C4-2B (cell line): ENCODE measurements around the gene UBXN7.
"Not testable (repeated sequence)": the region's sequence is repeated elsewhere in the genome, so short reads cannot be mapped to it uniquely, and the experiment has no call there.

Source experiments
- H3K27ac ChIP-seq: fragments of 450-650 bp; 2 replicates; pipeline ENCODE4 v1.5.1; 2017
- ZFX ChIP-seq: fragments of 450-650 bp; IDR thresholded peaks from 2 replicates; pipeline ENCODE4 v1.6.1; 2017
- TF ChIP-seq, protein P1 (sequence below): fragments of 450-650 bp; conservative IDR thresholded peaks from 2 replicates; pipeline ENCODE4 v1.5.1; 2017; ENCODE audit warnings: mild to moderate bottlenecking

Gene UBXN7

DNA sequence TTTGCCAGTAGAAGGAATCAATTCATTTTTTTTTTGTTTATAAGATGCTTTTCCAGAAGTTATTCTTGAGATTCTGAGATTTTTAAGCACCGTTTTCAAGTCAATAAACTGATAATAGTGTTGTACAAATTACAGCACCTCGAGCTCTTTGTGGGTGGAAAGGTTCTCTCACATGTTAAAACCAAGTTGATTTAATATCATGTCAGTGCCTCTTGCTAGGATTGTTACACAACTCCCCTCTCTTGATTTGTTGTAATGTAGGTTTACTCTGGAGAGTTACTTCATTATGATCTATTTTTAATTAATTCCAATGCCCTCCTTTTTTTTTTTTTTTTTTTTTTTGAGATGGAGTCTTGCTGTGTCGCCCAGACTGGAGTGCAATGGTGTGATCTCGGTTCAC, 25.8 kb upstream of the UBXN7 start:
- TF ChIP-seq ZFX: no peak
- TF ChIP-seq, protein P1, sequence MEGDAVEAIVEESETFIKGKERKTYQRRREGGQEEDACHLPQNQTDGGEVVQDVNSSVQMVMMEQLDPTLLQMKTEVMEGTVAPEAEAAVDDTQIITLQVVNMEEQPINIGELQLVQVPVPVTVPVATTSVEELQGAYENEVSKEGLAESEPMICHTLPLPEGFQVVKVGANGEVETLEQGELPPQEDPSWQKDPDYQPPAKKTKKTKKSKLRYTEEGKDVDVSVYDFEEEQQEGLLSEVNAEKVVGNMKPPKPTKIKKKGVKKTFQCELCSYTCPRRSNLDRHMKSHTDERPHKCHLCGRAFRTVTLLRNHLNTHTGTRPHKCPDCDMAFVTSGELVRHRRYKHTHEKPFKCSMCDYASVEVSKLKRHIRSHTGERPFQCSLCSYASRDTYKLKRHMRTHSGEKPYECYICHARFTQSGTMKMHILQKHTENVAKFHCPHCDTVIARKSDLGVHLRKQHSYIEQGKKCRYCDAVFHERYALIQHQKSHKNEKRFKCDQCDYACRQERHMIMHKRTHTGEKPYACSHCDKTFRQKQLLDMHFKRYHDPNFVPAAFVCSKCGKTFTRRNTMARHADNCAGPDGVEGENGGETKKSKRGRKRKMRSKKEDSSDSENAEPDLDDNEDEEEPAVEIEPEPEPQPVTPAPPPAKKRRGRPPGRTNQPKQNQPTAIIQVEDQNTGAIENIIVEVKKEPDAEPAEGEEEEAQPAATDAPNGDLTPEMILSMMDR: no peak

DNA sequence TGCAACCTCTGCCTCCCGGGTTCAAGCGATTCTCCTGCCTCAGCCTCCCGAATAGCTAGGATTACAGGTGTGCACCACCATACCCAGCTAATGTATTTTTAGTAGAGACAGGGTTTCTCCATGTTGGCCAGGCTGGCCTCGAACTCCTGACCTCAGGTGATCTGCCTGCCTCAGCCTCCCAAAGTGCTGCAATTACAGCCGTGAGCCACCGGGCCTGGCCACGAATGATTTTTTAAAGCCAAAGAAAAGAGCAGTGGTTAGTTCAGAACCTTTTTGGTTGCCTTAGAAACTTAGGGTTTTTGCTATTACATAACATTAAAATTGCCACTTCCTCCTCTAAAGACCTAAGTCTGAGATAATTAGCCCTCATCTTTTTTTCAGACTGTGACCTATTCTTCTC, 25.2 kb upstream of the UBXN7 start:
- not testable (repeated sequence) for H3K27ac ChIP-seq

More for the DNA sequence above, 25.8 kb upstream of the UBXN7 start:
- no peak overlapping the region for H3K27ac ChIP-seq

DNA sequence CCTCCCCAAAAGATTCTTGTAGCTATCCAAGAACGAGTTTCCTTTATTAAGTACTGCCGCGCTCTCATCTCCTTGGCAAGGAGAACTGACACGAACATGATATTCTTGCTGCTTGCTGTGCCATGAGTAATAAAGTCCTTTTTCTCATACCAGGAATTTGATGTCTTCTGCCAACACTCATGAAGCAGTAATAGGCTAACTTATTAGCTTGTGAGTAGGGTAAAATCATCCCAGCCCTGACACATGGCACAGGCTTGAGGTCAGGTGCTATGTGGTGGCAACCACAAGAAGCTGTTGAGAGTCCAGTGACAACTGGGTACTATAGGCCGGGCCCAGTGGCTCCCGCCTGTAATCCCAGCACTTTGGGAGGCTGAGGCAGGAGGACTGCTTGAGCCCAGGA, 22.7 kb upstream of the UBXN7 start:
- no peak overlapping the region for H3K27ac ChIP-seq

DNA sequence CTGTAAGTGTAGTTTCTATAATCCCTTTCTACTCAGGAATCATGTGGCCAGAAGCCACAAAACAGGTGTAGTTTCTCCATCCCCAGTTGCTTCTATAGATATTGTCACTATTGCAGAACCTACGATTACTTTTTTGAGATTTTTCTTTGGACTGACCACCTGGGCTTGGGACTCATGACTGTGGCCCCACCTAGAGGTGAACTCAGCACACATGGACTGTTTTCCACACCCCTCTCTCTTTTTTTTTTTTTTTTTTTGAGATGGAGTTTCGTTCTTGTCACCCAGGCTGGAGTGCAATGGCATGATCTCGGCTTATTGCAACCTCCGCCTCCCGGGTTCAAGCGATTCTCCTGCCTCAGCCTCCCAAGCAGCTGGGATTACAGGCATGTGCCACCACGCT, 13.2 kb upstream of the UBXN7 start:
- H3K27ac ChIP-seq: not testable (repeated sequence)

More for the DNA sequence above, 22.7 kb upstream of the UBXN7 start:
- TF ChIP-seq, protein P1: no peak
- no peak for TF ChIP-seq ZFX

- TF ChIP-seq ZFX: no peak
- TF ChIP-seq, protein P1: no peak
- no peak overlapping the region for H3K27ac ChIP-seq
Measured at GRCh38 chr3:196444500-196444894, 12.3 kb upstream of the UBXN7 start.

- no peak for TF ChIP-seq ZFX
- TF ChIP-seq, protein P1: no peak
- no peak overlapping the region for H3K27ac ChIP-seq
Measured at GRCh38 chr3:196440696-196441095, 8.5 kb upstream of the UBXN7 start.

GRCh38 chr3:196440041-196440537, 7.9 kb upstream of the UBXN7 start:
- no peak overlapping the region for H3K27ac ChIP-seq
- TF ChIP-seq ZFX: no peak
- TF ChIP-seq, protein P1: no peak

- TF ChIP-seq ZFX: peak; percentile 83
- TF ChIP-seq, protein P1: no peak
- H3K27ac ChIP-seq: peak overlapping the region; percentile 86
Measured at GRCh38 chr3:196431181-196432136, 768 bp downstream of the UBXN7 start.
